GM18507 (cell line): ENCODE measurements around the gene BCL2L1.
A peak's percentile ranks its signal among the peaks of the same experiment; 100 is the strongest.
"Not testable (repeated sequence)": the region's sequence is repeated elsewhere in the genome, so short reads cannot be mapped to it uniquely, and the experiment has no call there.

Experiments
- DNase-seq: peaks from one replicate; pipeline ENCODE4 v3.0.0; 2011; ENCODE audit warnings: low read depth; ENCODE audit not compliant: insufficient read length; ENCODE audit errors: extremely low spot score
- FAIRE-seq: peaks from 2 replicates; lab custom pipeline; 2011; peaks lifted over from hg19 to GRCh38; lab: Jason Lieb, UNC

BCL2L1 gene

GRCh38 chr20:31630187-31630790 lies 92.4 kb downstream of the BCL2L1 start:
- DNase-seq (no peak), FAIRE-seq (no peak)

GRCh38 chr20:31628057-31628456 lies 94.6 kb downstream of the BCL2L1 start:
- FAIRE-seq, DNase-seq: not testable (repeated sequence)

GRCh38 chr20:31626534-31626933 lies 96.1 kb downstream of the BCL2L1 start:
- not testable (repeated sequence) for DNase-seq, FAIRE-seq

GRCh38 chr20:31623123-31623505 lies 99.6 kb downstream of the BCL2L1 start:
- DNase-seq, FAIRE-seq: not testable (repeated sequence)

- FAIRE-seq (no peak), DNase-seq (no peak)
These were observed 102.4 kb downstream of the BCL2L1 start for GRCh38 chr20:31620246-31620645.

GRCh38 chr20:31617432-31618104 lies 105.1 kb downstream of the BCL2L1 start:
- DNase-seq: no peak
- peak; percentile 9 for FAIRE-seq

- no peak for FAIRE-seq
- DNase-seq: no peak
These were observed 107.3 kb downstream of the BCL2L1 start for GRCh38 chr20:31615416-31615815.
